Measurements from ENCODE around the gene UBAP1L. TPM values are rescaled to one million over a fixed set of nuclear protein-coding genes. Genes with fewer than 3 reads are reported as not detected.

The UBAP1L gene
- total RNA-seq, 2 experiments from 2014 or later = 3.0 to 3.3 TPM

DNA sequence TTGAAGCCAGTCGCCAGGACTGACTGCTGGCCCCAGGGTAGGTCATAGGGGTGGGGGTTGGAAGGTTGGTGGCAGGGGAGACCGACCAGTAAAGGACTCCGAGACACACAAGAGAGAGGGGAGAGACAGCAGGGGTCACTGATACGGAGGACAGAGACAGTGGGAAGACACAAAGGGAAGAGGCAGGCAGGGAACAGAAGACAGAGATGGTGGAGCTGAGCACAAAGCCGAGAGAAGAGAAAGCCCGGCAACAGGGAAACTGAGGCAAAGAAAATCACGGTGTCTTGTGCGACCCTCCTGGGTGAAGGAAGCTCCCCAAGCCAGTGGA, 47.7 kb downstream of the UBAP1L start:
- DNase-seq = no peak
- Mint-ChIP-seq H3K4me3 (no peak overlapping the region), H3K36me3 (ENCODE audit: low read depth) (no peaks in the 10 kb centered on the region), H3K9me3 (no peaks in the 10 kb centered on the region), H3K4me1 (peaks cover 4% of the 10 kb centered on the region), H3K27me3 (peaks cover 38% of the 10 kb centered on the region), H3K27ac (no peak overlapping the region)
- ChIA-PET POLR2A (no interaction called here), CTCF (no interaction called here)

DNA sequence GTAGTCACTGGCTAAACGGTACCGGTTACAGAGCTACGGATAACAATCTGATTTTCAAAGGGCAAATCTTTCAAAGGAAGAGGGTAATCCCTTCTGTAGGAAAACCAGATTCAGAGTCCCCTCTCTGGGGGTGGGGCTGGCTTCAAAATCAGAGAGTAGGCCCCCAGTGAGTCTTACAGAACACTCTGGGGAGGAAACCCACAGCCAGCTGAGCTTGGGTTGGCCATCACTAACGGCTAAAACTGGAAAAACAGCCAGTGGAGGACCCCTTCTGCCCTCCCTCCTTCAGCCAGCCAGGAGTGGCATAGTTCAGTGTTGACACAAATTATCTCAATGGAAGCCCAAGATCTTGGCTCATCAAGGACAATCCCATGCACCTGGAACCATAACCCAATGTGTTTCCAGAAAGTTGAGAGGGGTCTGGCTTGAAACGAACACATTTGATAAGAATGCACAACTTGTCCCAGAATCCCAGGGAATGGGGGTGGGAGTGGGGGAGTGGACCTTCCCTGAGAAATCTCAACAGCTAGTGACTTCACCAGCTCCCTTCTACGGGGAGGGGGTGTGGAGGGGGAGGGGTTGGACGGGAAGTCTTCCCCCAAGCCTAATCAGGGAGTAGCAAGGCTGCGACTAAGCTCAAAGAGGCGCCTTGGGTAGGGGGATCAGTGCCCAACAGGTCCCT, 48.2 kb downstream of the UBAP1L start:
- peaks cover 4% of the 10 kb centered on the region for H3K4me1 Mint-ChIP-seq
- H3K36me3 Mint-ChIP-seq (ENCODE audit: low read depth) = no peaks in the 10 kb centered on the region
- ChIA-PET POLR2A (interaction anchor here (0.5 kb wide), 1 partner anchor 239 kb away, joined by 4 read pairs; no protein-coding TSS in a partner anchor), CTCF (no interaction called here)
- no peak overlapping the region for H3K4me3 Mint-ChIP-seq
- no peak for DNase-seq
- peaks cover 40% of the 10 kb centered on the region for H3K27me3 Mint-ChIP-seq
- no peaks in the 10 kb centered on the region for H3K9me3 Mint-ChIP-seq
- no peak overlapping the region for H3K27ac Mint-ChIP-seq

DNA sequence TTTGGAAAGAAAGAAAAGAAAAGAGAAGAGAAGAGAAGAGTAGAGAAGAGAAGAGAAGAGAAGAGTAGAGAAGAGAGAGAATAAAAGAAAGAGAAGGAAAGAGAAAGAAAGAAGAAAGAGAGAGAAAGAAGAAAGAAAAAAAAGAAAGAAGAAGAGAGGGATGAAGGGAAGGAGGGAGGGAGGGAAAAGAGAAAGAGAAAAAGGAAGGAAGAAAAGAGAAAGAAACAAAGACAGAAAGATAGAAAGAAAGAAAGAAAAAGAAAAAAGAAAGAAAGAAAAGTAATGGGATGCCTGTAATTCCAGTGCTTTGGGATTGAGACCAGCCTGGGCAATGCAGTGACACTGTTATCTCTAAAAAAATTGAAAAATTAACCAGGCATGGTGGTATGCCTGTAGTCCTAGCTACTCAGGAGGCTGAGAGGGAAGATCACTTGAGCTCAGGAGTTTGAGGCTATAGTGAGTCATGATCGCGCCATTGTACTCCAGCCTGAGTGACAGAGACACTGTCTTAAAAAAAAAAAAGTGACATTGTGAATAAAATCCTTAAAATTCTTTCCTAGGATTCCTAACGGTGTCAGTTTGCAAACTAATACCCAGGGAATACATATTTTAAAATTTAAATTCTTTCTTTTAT, 48.9 kb downstream of the UBAP1L start:
- no peaks in the 10 kb centered on the region for H3K36me3 Mint-ChIP-seq (ENCODE audit: low read depth)
- peaks cover 4% of the 10 kb centered on the region for H3K4me1 Mint-ChIP-seq
- ChIA-PET CTCF (no interaction called here), POLR2A (no interaction called here)
- no peak for DNase-seq
- H3K27ac Mint-ChIP-seq = no peak overlapping the region
- H3K9me3 Mint-ChIP-seq = no peaks in the 10 kb centered on the region
- H3K27me3 Mint-ChIP-seq = peaks cover 40% of the 10 kb centered on the region
- H3K4me3 Mint-ChIP-seq = no peak overlapping the region

DNA sequence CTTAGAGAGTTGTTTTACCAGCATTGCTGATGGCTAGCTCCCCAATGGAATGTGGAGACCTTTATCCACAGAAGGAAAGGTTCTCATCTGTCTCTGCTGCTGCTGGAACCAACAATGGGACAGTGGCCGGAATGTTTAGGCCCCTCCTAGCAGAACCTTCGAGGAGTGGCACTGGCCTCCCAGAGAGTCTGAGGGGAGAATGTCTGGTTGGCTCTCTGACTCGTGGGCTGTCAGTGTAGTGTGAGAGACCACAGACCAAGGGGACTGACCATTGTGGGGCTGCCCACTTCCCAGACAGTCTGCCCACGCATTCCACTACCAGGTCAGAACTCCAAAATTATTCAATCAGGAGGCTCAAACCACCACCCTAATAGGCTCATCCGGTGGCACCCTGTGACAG, 52.3 kb downstream of the UBAP1L start:
- no peaks in the 10 kb centered on the region for H3K36me3 Mint-ChIP-seq (ENCODE audit: low read depth)
- H3K4me3 Mint-ChIP-seq = no peak overlapping the region
- no peak for DNase-seq
- CTCF ChIA-PET = no interaction called here
- peaks cover 2% of the 10 kb centered on the region for H3K4me1 Mint-ChIP-seq
- POLR2A ChIA-PET = no interaction called here
- H3K9me3 Mint-ChIP-seq = no peaks in the 10 kb centered on the region
- no peak overlapping the region for H3K27ac Mint-ChIP-seq
- H3K27me3 Mint-ChIP-seq = peaks cover 29% of the 10 kb centered on the region

DNA sequence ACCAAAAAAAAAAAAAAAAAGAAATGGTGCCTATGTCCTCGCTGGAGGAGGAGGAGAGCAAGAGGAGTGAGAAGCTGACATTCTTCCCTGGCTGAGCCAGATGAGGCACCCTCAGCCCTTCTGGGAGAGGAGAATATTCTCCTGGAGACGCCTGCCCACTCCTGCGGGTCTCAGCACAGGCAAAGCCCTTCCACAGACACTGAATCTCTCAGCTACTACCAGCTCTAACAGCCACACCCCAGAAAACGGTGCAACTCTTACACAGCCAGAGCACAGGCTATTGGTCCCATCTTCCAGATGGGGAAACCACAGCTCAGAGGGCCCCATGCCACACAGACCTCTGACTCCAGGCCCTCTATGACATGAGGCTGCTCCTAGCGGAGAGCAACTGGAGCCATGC, 52.9 kb downstream of the UBAP1L start:
- H3K27ac Mint-ChIP-seq = no peak overlapping the region
- H3K4me1 Mint-ChIP-seq = no peaks in the 10 kb centered on the region
- no peaks in the 10 kb centered on the region for H3K9me3 Mint-ChIP-seq
- ChIA-PET CTCF (no interaction called here), POLR2A (no interaction called here)
- H3K4me3 Mint-ChIP-seq = no peak overlapping the region
- H3K27me3 Mint-ChIP-seq = peaks cover 25% of the 10 kb centered on the region
- no peak for DNase-seq
- no peaks in the 10 kb centered on the region for H3K36me3 Mint-ChIP-seq (ENCODE audit: low read depth)

DNA sequence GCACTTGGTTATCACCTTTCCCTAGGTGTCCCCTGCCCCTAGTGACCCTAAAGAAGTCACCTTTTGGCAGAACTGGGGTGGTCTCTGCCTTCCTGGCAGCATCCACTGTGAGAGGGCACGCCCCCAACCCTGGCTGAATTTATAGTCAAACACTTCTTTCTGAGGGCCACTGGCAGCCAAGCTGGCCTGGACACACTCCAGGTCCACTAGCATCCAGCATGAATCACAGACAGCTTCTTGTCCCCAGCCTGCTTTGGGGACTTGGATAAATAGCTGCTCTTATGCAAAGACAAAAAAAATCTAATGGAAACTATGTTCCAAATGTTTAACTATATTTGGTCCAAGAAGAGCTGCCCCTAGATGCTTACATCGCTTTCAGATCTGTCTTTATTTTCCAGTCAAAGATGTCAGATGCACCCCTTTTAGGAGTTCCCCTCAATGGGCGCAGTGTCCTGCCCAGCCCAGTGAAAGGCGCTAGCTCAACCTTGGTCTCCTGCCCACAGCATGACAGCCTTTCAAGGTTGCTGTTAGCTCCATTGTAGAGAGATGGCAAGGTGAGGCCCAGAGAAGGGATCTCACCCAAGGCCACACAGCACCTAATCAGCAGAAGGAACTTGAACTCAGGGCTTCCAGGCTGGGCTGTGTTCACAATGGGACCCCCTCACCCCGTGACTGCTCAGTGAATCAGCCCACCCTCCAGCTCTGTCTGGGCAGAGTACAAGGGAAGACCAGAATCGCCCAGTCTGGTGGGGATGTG, 54.2 kb downstream of the UBAP1L start:
- DNase-seq = no peak
- H3K9me3 Mint-ChIP-seq = no peaks in the 10 kb centered on the region
- no peak overlapping the region for H3K4me3 Mint-ChIP-seq
- ChIA-PET POLR2A (interaction anchor here (0.8 kb wide), 1 partner anchor 244 kb away, joined by 3 read pairs; the partner anchor contains the start of gene RNU5B-1), CTCF (no interaction called here)
- no peaks in the 10 kb centered on the region for H3K36me3 Mint-ChIP-seq (ENCODE audit: low read depth)
- H3K27ac Mint-ChIP-seq = no peak overlapping the region
- H3K27me3 Mint-ChIP-seq = peaks cover 16% of the 10 kb centered on the region
- H3K4me1 Mint-ChIP-seq = peaks cover under 1% of the 10 kb centered on the region

DNA sequence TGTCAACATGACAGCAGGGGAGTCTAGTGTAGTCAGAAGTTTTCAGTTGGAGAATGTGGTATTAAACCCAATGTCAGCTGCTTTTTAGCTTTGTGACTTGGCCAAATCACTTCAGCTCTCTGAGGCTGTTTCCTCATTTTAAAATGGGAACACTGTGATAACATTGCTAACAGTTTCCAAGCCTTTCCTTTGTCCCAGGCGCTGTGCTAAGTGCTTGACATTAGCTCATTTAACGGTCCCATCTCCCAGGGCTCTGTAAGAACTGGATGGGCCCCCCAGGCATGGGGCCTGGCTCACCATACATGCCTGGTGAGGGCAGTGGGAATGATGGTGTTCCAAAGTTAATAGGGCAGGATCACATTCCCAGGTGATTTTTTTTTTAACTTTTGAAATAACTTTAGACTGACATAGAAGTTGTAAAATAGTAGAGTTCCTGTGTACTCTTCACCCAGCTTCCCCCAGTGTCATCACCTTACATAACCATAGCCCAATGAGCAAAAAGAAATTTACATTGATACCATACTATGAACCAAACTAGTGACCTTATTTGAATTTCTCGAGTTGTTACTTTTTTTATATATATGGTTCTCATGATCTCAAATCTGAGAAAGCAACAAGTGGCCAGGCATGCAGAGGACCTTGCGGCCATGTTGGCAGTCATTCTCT, 54.9 kb downstream of the UBAP1L start:
- no peak for DNase-seq
- peaks cover 9% of the 10 kb centered on the region for H3K27me3 Mint-ChIP-seq
- ChIA-PET CTCF (no interaction called here), POLR2A (no interaction called here)
- no peak overlapping the region for H3K27ac Mint-ChIP-seq
- no peaks in the 10 kb centered on the region for H3K9me3 Mint-ChIP-seq
- peaks cover 7% of the 10 kb centered on the region for H3K4me1 Mint-ChIP-seq
- H3K4me3 Mint-ChIP-seq = no peak overlapping the region
- H3K36me3 Mint-ChIP-seq (ENCODE audit: low read depth) = no peaks in the 10 kb centered on the region

DNA sequence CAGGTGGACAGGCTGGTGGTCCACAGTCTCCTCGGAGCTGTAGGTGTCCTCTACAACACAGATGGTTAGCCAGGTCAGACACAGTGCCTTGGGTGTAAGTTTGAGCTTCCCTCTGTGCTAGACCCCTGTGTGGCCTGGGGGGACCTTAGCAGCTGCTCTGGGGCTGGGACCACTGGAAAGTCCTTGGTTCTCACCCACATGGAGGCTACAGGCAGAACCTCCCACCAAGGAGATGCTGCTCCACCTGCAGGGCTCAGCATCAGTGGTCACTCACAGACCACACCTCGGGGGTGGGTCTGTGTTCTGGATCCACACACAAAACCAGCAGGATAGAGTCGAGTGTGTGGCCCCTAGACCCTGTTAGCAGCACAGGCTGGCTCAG, 55.6 kb downstream of the UBAP1L start:
- no peak for DNase-seq
- H3K4me3 Mint-ChIP-seq = no peak overlapping the region
- H3K27me3 Mint-ChIP-seq = peaks cover 9% of the 10 kb centered on the region
- H3K36me3 Mint-ChIP-seq (ENCODE audit: low read depth) = no peaks in the 10 kb centered on the region
- peaks cover 7% of the 10 kb centered on the region for H3K4me1 Mint-ChIP-seq
- ChIA-PET CTCF (no interaction called here), POLR2A (no interaction called here)
- no peak overlapping the region for H3K27ac Mint-ChIP-seq
- H3K9me3 Mint-ChIP-seq = no peaks in the 10 kb centered on the region

DNA sequence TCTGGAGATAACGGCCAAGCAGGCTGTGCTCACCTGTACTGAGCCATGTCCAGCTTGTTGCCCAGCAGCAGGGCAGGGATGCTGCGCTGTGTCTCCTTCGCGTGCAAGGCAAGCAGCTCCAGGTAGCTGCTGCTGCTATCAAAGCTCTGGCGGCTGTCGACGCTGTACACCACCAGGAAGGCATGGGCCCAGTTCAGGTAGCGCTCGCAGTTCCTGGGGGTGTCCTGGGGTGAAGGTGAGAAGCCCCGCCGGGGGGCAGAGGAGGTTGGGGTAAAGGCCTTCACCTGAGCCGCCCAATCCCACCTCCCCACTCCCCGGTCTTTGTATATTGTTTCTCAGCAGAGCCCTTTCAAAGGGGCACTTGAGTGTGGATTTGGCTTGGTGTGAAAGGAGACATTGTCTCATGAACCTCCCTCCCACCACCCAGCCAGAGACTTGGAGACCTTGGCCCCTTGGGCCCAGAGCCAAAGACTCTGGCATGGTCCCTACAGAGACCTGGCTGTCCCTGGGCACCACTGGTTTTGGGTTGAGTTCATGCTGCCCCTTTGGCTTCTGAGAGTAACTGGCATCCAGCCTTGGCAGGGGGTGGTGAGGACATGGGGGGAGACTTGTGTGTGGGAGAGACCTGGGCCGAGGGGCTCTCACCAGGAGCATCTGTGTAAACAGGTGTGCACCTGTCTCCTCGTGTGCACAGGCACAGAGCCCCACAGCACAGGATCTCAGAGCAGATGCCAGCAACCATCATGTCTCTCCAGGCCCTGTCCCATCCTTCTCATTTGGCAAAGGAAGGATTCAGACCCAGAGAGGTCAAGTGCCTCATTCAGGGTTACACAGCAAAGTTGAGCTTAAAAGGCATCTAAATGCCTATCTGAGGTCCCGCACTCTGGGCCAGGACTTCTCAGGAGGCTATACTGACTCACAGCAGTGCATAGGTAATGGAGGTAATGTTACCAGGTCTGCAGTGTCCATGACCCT, 56.3 kb downstream of the UBAP1L start:
- CTCF ChIA-PET = no interaction called here
- Mint-ChIP-seq H3K27me3 (peaks cover 9% of the 10 kb centered on the region), H3K9me3 (no peaks in the 10 kb centered on the region), H3K36me3 (ENCODE audit: low read depth) (no peaks in the 10 kb centered on the region), H3K4me3 (no peak overlapping the region), H3K4me1 (peaks cover 7% of the 10 kb centered on the region), H3K27ac (no peak overlapping the region)
- no peak for DNase-seq
- POLR2A ChIA-PET = no interaction called here

DNA sequence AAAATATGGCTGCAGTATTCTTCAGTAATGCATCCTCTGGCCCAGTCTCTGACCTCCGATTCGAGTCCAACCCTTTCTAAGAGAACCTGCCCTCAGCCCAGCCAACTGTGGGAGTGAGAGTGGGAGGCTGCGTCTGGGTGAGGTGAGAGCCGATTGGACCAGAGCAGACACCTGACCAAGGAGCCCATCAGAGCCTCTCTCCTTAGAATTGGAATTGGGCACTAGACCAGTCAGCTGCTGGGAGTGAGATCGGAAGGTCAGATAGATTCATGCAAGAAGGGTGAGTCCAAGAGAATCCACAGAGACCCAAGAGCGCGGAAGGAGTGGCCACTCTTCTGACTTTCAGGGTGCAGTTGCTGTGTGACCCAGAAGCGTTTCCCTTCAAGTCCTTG, 57.5 kb downstream of the UBAP1L start:
- ChIA-PET CTCF (no interaction called here), POLR2A (no interaction called here)
- H3K27me3 Mint-ChIP-seq = peaks cover 4% of the 10 kb centered on the region
- no peaks in the 10 kb centered on the region for H3K36me3 Mint-ChIP-seq (ENCODE audit: low read depth)
- H3K27ac Mint-ChIP-seq = no peak overlapping the region
- H3K4me1 Mint-ChIP-seq = peaks cover 7% of the 10 kb centered on the region
- no peak overlapping the region for H3K4me3 Mint-ChIP-seq
- no peaks in the 10 kb centered on the region for H3K9me3 Mint-ChIP-seq
- no peak for DNase-seq

DNA sequence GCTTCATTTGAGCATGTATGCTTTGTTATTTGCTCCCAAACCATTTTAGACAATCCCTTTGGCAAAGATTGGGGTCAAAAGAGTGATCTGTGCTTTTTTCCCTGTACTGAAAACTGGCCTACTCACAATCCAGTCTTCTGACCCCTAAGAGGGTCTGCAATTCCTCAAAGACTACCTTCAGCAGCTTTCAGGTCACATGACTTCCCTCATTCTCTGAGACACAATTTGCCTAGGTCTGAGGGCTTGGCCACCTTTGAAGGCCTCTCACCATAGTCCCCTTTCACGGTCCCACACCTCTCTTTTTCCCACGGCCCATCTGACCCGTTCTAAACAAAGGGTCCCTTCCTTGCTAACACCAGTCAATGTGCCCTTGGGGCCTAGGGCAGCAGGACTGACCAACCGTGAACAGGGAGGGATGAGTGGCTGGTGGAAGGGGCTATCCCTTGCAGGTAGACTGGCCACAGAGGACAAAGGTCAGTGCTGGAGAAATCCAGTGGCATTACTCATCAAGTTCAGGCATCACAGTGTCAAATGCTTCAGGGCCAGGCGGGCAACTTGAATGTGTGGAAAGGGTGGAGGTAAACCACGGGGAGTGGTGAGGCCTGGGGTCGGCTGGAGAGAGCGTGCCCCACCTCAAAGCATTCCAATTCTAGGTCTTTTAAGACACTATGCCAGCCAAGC, 58.0 kb downstream of the UBAP1L start:
- ChIA-PET POLR2A (no interaction called here), CTCF (interaction anchor here (0.7 to 4.7 kb wide), 5 partner anchors 23 to 936 kb away, joined by 3 to 18 read pairs (median 3); no protein-coding TSS in a partner anchor)
- DNase-seq = no peak
- Mint-ChIP-seq H3K27ac (no peak overlapping the region), H3K27me3 (peaks cover under 1% of the 10 kb centered on the region), H3K36me3 (ENCODE audit: low read depth) (no peaks in the 10 kb centered on the region), H3K4me3 (no peak overlapping the region), H3K4me1 (peaks cover 7% of the 10 kb centered on the region), H3K9me3 (no peaks in the 10 kb centered on the region)

DNA sequence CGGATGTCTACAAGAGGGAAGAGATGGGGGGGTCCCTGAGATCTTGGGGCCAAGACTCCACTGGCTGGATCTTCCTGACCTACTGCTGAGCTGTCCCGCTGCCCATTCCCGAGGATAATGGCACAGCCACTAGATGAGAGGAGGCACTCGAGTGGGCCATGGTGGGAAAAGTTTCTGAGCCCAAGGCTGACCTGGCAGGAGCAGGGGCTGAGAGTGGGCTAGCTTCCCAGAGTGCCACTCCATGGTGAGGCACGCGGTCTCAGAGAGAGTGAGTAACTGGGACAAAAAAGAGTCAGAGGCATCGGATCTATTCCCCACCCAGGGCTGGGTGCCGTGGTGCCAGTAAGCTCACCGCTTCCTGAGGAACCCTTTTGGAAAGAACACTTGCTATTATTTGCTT, 58.9 kb downstream of the UBAP1L start:
- no peaks in the 10 kb centered on the region for H3K27me3 Mint-ChIP-seq
- H3K4me3 Mint-ChIP-seq = no peak overlapping the region
- no peak overlapping the region for H3K27ac Mint-ChIP-seq
- peaks cover 8% of the 10 kb centered on the region for H3K4me1 Mint-ChIP-seq
- no peaks in the 10 kb centered on the region for H3K9me3 Mint-ChIP-seq
- no peak for DNase-seq
- CTCF ChIA-PET = interaction anchor here (0.7 to 4.7 kb wide), 8 partner anchors 14 to 935 kb away, joined by 3 to 18 read pairs (median 3); no protein-coding TSS in a partner anchor
- H3K36me3 Mint-ChIP-seq (ENCODE audit: low read depth) = no peaks in the 10 kb centered on the region
- POLR2A ChIA-PET = interaction anchor here (1.6 to 2.3 kb wide), 2 partner anchors 241 to 249 kb away, joined by 6 to 7 read pairs; partner anchors contain the start of gene RNU5B-1
